OCI-LY7 (cell line): ENCODE data around the gene MYO18A.

Experiments used
- CTCF ChIP-seq: fragments of 200-600 bp; sonication (generic); conservative IDR thresholded peaks from 2 replicates; pipeline ENCODE4 v1.5.1; 2014; ENCODE audit warnings: mild to moderate bottlenecking, antibody characterized with exemption, low read length, moderate library complexity, mixed read lengths
- EZH2phosphoT487 ChIP-seq: fragments of 200-600 bp; sonication (generic); IDR thresholded peaks from 2 replicates; pipeline ENCODE4 v1.6.1; 2018; ENCODE audit warnings: low read depth, borderline replicate concordance, mild to moderate bottlenecking, mixed run types, antibody characterized with exemption, low read length, moderate library complexity, mixed read lengths

- no peak for TF ChIP-seq CTCF
- TF ChIP-seq EZH2phosphoT487: no peak
These were observed 105.7 kb downstream of the MYO18A start for GRCh38 chr17:29074488-29074887.
